HG03442 (cell line): Measurements from ENCODE around the gene OSBP2.
"Not testable (repeated sequence)": the region's sequence is repeated elsewhere in the genome, so short reads cannot be mapped to it uniquely, and the experiment has no call there.

Experiments
- ATAC-seq: cut with Tn5 transposase; IDR thresholded peaks from one replicate; pipeline ENCODE4 v1.9.1; 2021; ENCODE audit warnings: mild to moderate bottlenecking, moderate library complexity; ENCODE audit not compliant: unreplicated experiment

The OSBP2 gene

GRCh38 chr22:30718491-30718890, 23.8 kb downstream of the OSBP2 start:
- no peak for ATAC-seq

DNA sequence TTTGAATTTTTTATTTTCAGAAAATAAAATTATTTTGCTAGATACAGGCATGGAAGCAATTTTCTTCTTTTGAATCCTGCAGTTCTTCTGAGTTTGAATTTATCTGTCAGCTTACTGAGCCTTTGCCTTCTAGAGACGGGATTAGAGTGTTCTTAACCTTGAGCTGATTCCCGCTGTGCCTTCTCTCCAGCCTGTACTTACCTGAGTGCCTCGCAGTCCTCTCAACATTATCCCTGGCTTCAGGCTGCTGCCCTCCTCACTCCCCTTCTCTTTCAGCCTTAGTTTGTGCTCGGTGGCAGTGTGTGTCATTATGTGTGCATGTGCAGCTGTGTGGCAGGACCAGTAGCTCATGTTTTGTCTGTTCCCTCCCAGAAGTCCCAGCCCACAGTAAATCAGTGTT, 24.3 kb downstream of the OSBP2 start:
- ATAC-seq = no peak

DNA sequence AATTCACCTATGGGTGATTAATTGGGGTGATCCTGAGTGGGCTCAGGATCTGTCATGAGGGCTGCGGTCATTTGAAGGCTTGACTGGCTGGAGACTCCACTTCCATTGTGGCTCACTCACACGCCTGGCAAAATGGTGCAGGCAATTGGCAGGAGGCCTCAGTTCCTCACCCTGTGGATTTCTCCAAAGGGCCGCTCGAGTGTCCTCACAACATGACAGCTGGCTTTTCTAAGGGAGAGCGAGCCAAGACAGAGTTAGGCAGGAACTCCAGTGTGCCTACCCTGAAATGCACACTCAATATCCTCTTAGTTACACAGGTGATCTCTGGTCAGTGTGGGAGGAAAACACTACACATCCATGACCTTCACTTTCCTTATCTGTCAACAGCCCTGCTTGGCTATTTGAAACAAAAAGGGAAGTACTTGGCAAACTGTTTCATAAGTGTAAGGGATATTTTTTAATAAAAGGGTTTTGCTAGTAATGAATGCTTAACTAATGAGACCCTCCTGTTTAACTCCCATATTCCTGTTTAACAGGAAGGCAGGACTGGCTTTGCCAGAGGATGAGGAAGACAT, 25.7 kb downstream of the OSBP2 start:
- ATAC-seq = no peak

GRCh38 chr22:30721741-30722140, 27.1 kb downstream of the OSBP2 start:
- ATAC-seq = no peak

DNA sequence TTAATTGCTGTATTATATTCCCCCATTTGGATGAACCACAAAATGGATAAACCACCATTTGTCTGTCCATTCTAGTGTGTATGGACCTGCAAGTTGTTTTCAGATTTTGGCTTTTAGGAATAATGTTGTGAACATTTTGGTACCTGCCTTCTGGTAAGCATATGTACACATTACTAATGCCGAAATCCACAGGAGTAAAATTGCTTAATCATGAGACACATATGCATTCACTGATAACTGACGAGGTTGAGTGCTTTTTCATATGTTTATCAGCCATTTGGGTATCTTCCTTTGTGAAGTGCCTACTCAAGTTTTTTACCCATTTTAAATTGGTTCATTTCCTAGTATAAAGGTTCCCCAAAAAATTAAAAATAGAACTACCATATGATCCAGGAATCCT, 34.2 kb downstream of the OSBP2 start:
- no peak for ATAC-seq

GRCh38 chr22:30731658-30732057, 37.0 kb downstream of the OSBP2 start:
- ATAC-seq = no peak

DNA sequence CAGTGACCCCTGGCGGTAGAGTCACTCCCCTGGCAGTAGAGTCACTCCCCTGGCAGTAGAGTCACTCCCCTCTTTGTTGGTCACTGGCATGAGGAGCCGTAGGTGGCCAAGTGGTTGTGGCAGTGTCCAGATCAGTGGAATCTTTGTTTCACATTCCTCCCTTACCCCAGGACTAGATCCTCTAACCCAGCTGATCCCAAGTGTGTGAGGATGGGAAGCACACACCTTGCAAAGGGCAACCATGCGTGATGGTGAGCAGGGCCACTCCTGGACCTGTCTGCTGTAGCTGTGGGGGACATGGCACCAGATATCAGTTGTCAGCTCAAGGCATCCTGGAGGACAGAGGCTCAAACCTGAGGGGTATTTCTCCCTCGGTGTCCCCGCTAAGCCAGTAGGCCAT, 37.8 kb downstream of the OSBP2 start:
- no peak for ATAC-seq

- no peak for ATAC-seq
Measured at GRCh38 chr22:30733181-30733631, 38.5 kb downstream of the OSBP2 start.

- ATAC-seq = not testable (repeated sequence)
Measured at GRCh38 chr22:30740007-30740406, 45.3 kb downstream of the OSBP2 start.

DNA sequence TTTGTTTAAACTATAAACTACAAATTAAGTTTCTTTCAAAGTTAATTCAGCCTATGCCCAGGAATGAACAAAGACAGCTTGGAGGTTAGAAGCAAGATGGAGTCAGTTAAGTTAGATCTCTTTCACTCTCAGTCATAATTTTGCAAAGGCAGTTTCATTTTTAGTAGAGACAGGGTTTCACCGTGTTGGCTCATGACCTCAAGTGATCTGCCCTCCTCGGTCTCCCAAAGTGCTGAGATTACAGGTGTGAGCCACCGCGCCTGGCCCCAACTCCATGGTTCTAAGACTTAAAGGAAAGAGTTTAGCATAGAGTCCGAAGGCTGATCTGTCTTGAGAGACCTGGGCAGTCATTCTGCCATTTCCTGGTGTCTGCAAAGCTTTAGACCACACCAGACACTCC, 45.8 kb downstream of the OSBP2 start:
- ATAC-seq = not testable (repeated sequence)

- ATAC-seq = no peak
Measured at GRCh38 chr22:30742291-30743256, 47.9 kb downstream of the OSBP2 start.

DNA sequence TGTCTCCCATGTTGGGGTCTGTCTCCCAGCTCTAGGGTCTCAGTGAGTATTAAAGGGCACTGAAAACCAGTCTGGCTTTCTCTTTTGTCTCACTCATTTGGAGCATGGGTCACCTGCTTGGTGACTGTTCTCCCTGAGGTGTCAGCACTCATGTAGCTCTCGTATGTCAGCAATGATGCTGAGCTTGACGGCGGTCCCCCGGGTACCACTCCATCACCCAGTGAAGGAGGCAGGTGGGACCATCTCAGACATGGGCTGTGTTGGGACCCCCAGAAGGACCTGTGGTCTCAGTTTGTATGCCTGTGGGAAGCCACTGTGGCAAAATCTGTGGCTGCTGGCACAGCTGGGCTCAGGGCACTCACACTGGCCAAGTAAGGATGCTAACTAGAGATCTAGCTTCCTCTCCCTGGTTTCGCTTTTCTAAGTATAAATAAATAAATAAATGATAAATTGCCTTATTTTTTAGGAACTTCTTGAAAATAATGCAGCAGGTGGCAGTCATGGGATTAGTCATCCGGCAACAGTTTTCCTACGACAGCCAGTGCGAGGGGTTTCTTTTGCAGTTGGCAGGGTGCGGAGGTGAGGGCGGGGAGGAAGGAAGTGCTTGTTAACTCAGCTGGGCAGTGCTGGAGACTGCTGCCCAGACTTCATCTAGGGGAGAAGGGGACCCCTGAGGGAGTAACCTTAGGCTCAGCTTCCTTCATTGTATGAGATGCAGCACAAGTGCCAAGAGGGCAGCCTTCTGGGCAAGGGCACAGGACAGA, 48.8 kb downstream of the OSBP2 start:
- no peak for ATAC-seq

GRCh38 chr22:30744224-30744623, 49.5 kb downstream of the OSBP2 start:
- no peak for ATAC-seq

- no peak for ATAC-seq
Measured at GRCh38 chr22:30747493-30747892, 52.8 kb downstream of the OSBP2 start.

- no peak for ATAC-seq
Measured at GRCh38 chr22:30749272-30749671, 54.6 kb downstream of the OSBP2 start.

DNA sequence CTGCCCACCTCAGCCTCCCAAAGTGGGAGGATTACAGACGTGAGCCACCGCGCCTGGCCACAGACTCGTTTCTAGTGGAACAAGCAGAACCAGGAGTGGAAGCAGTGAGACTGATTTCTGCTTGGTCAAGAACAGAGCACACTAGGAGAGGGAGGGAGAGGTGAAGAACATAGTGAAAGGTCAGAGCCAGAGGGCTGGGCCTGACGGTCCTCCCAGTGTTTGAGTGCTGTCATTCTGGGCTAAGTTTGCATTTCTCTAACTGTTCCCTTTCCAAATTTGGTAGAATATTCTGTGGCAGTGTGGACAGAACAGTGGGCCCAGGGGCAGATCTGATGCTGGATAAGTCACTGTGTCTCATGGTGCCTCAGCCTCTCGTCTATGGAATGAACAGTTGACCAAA, 55.2 kb downstream of the OSBP2 start:
- no peak for ATAC-seq

DNA sequence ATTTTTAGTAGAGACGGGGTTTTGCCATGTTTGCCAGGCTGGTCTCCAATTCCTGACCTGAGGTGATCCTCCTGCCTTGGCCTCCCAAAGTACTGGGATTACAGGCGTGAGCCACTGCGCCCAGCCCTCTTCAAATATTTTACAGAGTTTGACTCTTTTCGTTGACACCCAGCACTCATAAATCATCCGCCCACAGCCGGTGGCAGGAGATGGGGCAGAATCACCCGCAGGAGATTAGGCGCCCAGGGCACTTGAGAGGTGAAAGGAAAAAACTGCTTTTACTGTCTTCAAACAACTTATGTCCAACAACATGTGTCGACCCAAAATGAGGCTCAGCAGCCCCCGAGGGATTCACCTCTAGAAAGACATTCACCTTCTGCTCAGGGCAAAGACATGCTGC, 56.9 kb downstream of the OSBP2 start:
- ATAC-seq = no peak

GRCh38 chr22:30752771-30753170, 58.1 kb downstream of the OSBP2 start:
- ATAC-seq = no peak

DNA sequence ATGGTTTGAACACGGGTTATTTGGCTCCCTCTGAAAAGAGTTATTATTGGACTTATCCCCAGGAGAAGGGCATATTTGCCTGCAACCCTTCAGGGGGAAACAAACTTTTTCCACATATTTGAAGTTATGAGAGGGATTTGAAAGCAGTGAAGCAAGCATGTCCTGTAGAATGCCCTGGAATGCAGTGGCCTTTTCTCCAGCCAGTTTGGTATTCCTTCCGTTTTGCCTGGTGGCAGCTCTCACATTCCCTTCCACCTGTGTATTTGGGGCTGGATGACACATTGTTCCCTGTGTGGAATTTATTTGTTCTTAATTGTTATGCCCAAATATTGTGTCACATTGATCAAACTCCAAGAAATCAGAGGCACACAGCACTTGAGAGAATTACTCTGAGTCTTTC, 59.0 kb downstream of the OSBP2 start:
- no peak for ATAC-seq

DNA sequence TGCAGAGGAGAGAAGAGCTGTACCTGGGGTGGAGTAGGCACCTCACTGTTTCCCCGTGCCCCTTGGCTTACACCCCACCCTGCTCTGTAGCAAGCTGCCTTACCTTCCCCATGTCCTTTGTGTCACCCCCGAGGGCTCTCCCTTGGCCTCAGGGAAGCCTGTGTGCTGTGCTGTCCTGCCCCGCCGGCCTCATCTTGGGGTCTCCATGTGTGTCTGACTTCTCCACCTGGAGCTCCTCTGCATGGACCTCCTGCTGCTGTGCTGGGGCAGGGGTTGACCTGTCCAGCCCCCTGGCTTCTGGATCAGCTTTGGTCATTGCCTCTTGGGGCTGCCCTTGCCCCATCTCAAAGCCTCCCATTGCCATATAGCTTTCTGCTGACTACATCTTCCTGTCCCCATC, 59.8 kb downstream of the OSBP2 start:
- ATAC-seq = no peak

DNA sequence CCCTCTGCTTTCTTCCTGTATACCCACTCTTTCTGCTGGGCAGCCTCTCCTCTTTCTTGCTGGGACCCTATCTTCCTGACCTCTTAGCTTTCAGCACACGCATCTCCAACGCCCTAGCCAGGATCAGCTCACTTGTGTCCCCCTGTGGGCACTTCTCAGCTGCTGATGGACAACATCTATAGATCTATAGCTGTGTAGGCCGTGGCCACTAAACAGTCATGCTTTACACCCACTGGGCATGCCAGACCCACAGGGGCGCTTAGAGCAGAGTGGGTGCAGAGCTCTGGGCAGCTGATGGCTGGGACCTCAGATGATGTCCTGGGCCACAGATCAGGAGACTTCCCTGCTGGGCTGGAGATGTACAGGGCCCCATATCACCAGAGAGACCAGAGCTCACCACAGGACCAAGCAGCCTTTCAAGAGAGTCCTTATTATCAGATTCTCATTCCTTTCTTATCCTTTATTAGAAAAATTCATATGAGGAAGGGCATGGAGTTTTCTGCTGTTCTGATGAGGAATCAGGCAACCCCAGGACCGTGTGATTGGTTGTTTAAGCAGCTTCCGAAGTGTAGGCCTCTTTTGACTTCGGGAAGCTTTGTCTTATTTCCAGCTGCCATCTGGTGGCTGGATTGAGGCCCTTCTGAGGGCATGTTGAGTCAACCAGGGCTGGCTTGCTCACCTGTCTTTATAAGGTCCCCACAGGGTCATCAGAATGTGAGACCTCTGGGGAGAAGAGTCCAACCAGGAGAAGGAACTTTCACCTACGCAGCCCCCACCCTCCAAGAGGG, 60.5 kb downstream of the OSBP2 start:
- ATAC-seq = no peak
